RKO (cell line): ENCODE results near the gene KCNQ1.
A peak's percentile ranks its signal among the peaks of the same experiment; 100 is the strongest.

Experiments used
- DNase-seq: peaks from one replicate; pipeline ENCODE4 v3.0.0-alpha.2; 2016; ENCODE audit warnings: low spot score

The KCNQ1 gene

DNA sequence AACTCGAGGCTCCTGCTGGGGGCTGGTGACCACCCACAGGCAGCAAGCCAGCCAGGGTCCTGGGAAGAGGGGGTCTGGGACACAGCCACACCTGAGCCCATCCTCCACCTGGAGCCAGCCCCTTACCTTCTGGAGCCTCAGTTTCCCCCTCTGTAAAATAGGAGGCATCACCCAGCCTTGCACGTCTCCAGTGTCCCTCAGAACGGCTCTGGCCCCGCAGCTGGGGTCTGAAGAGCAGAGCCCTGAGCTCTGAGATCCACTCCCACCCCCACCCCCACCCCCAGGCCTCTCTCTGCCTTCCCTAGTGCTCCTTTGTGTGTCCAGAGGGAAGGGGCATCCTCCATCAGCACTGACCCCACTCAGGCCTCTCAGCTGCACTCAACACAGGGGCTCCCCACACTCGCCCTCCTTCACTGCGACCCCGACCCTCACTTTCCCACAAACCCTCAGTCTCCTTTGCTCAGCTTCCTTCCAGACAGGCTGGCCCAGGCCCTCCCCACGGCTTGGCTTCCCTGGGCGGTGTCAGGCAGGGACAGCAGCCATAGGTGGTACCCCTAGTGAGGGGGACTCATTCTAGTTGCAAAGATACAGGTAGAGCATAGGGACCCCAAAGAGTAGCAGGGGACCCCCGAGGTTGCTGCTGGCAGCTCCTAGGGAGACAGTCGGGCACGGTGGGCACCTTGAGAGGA is 288.3 kb downstream of the KCNQ1 start:
- DNase-seq: no peak

DNA sequence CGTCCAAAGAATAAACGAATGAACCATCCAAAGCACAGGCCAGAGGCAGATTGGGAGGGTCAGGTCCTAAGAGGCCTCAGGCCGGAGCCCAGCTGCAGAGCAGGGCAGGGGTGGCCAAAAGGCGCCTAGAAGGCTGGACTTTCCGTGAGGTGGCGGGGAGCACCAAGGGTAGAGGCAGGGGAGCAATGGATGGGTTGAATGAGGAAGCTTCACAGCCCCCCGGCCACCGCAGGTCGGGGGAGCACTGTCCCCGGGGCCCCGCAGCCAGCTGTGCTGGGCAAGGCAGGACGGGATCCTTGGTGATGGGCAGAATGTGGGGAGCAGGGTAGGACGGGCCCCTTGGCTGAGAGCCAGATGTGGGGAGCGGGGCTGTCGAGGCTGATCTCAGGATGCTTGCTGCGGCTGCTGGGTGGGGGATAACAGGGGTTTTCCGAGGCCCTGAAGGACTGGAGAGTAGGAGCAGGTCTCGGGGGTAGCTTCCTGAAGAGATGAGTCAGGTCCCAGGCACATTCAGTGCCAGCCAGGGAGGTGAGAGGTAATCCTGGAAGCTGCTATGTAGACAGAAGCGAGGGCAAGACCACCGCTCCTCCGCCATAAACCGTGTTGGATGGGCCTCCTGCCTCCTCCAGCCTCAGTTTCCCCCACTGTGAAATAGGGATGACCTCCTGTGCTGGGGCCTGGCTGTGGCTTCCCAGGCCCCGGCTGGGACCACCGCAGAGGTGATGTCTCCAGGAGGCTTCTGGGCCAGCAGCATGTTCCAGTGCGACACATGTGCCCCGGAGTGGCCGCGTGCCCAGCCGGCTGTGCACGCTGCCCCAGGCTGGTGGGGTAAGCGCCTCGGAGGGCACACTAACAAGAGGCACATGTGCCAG is 289.6 kb downstream of the KCNQ1 start:
- DNase-seq: no peak

DNA sequence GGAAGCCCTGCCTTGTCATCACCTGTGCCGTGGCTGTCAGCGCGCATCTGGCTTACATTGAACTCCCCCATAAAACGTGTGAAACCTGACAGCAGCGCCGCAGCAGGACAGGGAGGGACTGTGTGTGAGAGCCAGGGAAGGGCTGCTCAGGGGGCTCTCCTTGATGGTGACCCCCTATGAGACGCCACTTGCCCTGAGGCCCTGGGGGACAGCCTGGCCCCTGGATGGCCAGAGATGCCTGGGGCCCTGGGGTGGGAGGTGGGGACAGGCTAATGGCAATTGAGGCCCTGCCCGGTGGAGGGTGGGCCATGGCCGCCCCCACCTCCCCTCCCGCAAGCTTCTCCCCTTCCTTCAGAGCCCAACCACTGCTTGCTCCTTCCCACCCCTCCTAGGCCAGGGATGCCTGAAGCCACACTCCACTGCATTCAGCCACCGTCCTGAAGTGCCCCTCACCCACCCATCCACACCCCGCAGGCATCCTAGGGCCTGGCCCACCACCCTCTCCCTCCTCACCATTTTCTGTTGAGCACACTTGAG is 290.3 kb downstream of the KCNQ1 start:
- DNase-seq: no peak

DNA sequence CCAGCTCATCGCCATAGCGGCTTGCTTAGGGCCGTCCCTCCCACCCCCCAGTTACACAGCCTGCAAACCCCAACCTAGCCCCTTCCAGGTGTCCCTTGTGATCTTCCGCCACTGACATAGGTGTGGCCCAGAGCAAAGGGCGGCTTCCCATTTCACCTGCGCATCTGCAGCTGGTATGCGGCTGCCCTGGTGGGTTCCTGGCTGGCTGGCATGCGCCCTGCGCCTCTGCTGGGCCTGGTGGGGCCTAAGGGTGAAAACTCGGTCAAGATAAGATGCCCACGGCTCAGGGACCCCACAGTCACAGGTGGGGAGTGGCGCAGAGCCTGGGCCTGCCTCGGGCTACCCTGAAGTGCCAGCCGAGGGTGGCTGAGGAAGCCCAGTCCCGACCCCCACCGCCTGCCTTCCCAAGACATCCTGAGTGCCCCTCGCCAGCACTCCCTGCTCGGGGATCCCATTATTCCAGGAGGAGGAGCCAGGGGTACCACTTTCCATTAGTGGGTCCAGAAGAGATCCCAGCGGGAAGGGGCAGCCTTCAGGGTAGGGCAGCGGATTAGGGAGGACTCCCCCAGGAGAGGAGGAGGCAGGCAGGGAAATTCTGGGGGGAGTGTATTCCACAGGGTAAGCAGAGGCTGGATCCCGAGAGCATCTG is 291.9 kb downstream of the KCNQ1 start:
- no peak for DNase-seq

DNA sequence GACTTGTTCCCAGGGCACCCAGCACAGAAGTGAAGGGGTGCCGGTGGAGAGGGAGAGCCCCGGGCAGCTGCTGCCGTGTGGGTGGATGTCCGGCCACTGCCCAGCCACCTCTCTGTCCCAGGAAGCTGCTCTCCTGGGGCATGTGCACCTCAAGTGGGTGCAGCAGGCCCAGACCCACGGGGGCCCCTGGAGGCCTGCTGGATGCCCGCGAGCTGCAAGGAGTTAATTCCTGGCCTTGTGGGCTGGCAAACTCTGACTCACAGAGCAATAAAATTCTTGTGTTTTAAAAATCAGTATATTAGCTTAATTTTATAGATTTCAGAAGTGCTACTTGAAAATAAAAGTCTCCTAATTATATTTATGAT is 292.4 kb downstream of the KCNQ1 start:
- DNase-seq: no peak

DNA sequence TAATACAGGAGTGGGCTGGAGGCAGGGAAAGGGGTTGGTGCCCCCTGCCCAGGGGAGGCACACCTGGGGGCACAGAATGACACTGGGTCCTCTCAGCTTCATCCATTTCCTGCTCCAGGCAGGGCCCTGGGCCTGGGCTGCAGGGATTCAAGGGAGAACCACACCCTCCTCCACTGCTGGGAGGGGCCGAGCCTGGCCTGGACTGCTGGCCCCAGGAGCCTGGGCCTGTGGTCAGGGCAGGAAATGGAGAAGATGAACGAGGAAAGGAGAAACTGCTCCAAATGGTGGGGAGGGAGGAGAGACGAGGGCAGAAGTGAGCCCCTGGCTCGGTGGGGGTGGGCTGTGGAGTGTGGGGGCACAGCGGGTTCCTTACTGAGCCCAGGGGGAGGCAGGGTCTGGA is 293.1 kb downstream of the KCNQ1 start:
- no peak for DNase-seq

DNA sequence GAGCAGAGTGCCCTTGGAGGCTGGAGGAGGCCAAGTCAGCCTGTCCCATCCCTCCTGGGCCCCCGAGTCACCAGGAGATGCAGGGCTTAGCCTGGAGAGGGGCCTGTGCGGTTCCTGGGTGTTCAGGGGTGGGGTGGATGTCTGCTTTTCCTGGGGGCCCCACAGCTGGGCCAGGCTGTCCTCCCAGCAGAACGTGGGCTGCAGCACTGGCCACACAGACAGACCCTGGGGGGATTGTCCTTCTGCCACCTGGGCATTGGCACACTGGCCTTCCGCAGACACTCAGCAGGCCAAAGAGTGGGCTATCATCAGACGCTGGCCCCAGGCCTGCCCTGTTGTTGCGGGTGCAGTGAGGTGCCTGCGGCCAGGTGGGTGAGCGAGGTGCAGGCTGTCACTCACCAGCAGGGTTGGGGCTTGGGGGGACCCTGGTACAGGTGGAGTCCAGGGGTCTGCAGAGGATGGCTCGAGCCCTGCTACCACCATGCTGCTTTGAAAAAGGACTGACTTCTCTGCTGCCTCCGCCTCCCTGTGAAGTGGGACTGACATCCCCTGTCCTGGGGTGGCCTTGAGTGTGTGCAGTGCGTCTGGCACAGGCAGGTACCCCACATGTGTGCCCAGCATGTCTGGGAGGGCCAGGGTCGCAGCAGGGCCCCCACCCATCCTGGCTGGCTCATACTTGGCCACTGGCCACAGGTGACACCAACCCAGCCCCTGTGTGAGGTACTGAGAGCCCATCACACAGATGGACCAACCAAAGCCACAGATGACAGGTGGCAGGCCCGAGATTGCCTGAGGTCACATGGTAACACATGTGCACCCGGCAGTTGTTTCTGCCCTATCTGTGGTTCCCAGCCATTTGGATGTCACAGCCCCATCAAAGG is 294.0 kb downstream of the KCNQ1 start:
- DNase-seq: no peak

DNA sequence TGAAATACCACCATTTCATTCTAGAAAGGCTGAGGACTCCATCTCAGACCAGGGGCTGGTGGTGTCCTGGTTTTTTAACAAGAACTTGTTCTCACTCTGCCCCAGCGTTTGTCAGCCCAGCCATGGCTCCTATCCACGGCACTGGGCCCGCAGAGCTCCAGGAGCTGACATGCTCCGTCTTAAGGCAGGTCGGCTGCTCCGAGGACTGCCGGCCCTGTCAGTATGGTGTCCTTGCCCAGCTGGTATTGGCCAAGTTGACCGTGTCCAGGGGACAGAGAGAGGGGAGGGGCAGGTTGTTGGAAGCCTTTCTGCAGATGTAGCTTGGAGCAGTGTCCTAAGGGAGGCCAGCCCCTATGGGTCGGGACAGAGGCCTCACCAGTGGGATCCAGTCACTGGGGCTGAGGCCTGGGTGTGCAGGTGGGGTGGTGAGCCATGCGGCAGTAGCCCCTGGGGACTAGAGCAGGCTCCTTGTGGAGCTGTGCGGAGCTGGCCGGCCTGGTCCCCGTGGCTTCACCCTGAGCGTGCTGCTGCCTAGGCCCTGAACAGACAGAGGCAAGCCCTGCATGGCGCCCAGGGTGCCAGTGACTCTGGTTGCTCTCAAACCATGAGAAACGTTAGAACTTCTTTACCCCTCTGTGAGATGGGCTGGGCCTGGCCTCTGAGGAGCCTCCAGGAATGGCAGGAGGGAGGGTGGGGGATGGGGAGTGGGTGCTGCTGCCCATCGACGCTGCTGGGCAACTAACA is 294.9 kb downstream of the KCNQ1 start:
- DNase-seq: no peak

DNA sequence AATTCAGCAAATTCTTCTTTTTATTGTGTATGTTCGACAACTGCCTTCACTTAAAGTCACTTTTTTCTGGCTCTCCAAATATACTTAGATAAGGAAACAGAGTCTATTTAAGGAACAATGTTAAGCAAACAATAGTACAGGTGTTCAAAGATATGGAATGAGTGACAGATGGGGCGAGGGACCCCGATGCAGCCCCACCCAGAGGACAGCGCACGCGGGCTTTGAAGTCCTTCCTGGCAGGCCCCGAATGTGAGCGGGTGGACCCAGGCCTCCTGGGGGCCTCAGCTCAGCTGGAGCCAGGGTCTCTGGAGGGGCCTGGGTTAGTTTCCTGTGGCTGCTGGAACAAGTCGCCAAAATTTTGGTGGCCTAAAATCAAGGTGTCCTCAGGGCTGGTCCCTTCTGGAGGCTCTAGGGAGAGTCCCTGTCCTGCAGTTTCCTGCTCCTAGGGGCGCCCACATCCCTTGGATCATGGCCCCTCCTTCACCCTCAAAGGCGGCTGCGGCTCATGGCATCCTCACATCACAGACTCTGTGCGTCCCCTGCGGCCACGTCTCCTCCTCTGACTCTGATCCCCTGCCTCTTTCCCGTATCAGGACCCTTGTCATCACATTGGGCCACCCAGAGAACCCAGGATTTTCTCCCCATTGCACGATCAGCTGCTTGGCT is 295.6 kb downstream of the KCNQ1 start:
- DNase-seq: no peak

DNA sequence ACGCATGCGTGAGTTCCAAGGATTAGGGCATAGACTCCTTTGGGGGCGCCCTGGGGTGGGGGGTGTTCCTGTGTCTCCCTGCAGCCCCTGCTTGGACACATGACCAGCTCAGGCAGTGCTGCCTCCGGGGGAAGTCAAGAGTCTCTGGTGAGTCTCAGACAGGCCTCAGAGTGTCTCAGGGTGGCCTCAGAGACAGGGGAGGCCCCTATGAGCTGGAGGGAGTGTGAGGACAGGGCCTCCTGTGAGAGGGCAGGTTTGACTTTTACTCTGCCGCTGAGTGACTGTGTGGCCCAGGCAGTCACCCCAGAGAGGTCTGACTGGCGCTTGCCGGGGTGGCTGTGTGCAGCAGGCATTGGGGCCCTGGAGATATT is 296.2 kb downstream of the KCNQ1 start:
- no peak for DNase-seq

DNA sequence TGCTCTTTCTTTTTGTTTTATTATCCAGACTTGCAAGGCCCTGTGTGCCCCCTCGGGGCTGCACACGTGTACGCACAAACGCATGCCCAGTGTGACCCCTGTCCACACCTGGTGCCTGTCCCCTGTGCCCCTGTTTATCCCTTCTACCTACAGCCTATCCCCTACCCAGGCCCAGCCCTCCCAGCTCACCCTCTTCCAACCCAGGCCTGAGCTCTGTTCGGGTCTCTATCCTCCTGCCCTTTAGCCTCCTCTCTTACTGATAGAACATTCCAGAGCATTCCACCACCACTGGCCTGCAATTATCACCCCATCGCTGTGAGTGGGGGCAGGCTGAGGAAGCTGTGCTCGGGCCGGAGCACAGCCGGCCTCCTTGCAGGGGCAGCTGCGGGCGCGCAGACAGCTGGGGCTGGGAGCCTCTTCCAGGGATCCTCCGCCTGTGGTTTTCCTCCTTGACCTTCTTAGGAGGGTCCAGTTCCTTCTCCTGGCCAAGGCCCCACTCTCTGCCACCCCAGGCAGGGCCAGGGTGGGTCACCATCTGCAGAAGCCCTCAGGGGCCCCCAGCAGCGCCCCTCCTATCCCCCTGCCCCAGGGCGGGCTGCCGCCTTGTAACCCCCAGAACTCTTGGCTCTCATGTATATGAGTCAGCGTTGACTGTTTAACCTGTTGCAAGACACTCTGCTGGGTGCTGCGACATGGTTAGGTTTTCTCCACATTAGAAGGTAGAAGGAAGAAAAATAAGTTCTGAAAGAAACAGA is 296.7 kb downstream of the KCNQ1 start:
- DNase-seq: peak; percentile 5

DNA sequence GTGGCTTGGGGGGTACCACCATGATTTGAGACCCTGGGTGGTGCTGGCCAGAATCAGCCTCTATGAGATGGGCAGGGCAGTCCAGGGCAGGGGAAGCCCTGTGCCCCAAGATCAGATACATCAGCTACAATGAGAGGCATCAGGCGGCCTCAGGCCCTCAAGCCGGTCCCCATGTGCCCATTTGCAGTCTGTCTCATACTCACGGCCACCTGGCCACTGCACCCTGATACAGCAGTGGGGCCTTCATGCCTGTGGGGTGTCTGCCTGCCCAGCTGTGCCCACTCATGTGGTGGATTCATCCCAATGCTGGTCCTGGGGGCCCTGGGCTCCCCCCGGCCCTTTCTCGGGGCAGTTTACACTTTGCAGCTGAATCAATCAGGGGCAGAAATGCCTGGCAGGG is 297.4 kb downstream of the KCNQ1 start:
- DNase-seq: no peak

DNA sequence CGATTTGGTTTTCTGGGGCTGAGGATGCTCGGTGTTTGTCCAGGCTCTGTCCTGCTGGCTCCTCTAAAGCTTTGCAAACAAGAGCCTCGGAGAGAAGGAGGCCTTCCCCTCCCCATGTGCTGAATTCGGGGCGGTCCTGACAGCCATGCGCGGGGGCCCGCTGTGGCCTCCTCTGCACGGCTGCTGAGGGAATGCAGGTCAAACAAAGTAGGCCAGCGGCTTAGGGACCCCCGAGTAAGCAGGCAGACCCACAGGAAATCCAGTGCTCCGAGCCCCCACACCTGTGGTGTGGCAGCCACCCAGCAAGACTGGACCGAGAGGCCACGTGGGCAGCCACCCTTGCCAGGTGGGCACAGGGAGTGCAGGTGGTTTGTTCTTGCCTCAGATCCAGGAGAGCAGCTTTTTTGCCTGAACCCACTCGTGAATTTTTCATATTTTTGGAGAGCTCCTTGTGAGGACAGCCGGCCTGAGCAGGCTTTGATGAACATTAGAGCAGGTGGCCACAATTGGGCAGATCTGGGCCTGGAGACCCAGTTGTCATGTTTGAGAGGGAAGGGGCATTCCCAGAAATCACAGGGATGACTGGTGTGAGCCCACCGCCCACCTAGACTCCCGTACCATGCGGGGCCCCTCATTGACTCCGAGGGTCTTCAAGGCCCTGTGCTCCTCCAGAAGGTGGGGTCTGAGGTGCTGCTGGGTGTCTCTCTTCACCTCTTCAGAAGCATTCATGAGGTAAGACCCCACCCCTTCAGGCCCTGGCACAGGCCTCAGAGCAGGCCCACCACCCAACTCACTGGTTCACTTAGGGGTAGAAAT is 298.0 kb downstream of the KCNQ1 start:
- DNase-seq: no peak

DNA sequence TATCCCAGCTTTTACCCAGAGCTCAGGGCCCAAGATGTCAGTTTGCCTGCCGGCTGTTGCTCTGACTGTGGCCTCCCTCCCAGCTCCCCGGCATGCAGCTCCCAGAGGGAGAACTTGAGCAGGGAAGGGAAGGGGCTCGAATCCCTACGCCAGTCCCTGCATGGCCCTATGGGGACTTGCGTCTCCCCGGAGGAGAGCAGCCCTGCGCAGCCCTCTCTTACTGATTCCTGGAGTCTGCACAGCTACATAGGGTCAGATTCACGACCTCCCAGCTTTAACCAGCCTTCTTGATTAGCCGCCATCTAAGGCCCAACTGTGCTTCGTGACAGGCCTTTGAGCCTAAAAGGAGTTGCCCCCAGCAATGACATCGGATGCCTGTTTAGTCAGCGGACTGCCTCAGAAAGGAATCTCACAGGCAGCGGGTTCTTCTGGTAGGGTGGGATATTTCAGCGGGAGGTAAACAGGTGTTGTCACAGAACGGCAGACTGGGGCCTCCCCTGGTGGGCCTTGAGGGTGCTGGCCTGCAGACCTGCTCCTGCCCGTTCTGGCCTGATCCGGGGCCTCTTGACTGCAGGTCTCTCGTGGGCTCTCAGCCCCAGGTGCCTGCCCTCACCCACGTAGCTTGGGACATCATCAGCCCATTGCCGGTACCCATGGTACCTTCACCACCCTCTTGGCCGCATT is 298.8 kb downstream of the KCNQ1 start:
- no peak for DNase-seq

DNA sequence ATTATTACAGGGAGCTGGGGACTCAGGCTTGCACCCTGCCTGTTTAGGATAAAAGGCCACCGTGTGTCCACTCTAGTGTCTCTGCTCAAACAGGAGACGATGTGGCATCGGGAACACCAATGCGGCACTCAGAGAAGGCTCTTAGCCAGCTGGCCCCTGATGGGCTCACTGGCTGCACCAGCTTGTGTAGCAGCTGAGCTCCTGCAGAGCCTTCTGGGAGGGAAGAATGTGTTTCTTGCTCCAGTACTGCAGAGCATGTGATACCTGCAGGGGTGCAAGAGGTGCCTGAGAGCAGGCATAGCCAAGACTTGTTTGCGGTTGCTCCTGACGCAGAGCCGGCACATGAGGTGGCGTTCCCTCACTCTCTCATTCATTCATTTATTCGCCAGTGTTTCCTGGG is 299.4 kb downstream of the KCNQ1 start:
- no peak for DNase-seq

DNA sequence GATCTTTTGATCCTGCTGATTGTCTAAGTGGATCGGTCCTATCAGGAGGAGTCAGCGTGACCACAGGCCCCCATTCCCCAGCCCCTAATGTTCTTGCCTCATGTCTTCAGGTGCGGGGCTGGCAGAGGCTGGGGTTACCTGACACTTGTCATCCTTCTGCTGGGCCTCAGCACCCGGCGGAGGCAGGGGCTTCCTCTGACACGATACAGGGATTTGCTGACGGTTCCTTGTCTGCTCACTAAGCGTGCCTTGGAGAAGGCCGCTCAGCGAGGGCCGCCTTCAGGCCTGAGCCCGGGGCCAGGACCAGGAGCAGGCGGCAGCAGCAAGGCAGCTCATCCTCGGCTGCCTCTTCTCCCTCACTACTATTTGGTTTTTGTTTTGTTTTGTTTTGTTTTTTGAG is 300.7 kb downstream of the KCNQ1 start:
- DNase-seq: no peak

DNA sequence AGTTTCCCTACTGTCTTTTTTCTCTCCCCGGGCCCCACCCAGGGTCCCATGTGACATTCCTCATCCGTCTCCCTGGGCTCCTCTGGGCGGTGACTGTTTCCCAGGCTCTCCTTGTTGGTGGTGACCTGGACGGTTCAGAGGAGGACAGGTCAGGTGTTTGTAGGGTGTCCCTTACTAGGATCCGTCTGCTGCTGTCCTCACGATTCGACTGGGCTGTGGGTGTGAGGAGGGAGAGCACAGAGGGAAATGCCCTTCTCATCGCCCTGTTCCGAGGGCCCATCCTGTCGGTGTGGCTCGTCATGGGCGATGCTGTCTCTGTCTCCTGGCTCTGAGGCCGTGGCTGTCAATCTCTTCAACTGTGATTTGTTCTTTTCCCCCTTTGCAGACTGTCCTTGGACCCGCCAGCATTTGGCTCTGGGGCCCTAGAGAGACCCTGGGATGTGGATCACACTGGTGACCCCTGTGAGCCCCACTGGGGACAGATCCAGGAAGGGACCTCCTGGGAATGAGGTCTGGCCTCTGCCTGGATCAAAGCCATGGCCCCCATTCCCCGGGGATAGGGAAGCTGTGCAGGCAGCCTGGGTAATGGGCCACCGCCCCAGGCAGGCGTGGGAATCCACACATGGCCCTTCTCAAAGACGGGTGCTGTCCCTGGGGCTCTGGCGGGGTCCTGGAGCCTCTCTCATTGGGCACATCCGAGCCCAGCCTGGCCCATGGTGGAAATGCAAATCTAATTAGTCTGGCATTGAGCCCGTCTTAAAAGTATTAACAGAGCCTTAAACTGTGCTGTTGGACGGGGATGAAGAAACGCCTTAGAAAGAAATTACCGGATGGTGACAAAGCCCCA is 301.8 kb downstream of the KCNQ1 start:
- no peak for DNase-seq
